Loucy (cell line): ENCODE data around the gene KLC4.

Experiments
- EZH2phosphoT487 ChIP-seq: fragments of 200-600 bp; IDR thresholded peaks from 2 replicates; pipeline ENCODE4 v1.6.1; 2018; ENCODE audit warnings: antibody characterized with exemption, mild to moderate bottlenecking, moderate library complexity, borderline replicate concordance
- TF ChIP-seq, protein P1 (sequence below): fragments of 200-600 bp; sonication (generic); conservative IDR thresholded peaks from 2 replicates; pipeline ENCODE4 v1.5.1; 2014; ENCODE audit warnings: mild to moderate bottlenecking, antibody characterized with exemption, low read length

DNA sequence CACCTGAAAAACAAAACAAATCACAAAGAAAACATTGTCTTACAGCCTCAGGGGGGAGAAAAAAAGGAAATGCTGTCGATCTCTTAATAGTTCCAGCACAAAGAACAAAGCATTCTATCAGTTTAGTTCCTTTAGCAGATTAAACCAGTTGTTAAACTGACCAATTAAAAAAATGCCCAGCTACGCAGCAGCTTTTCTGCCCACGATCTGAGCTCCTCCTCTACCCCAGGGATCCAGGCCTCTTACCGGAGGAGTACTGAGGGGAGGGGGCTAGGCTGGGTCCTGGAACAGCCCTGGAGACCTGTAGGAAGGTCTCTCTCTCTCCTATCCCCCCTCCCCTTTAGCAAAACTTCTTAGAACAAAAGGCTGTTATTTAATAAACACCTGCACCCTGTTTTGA is 30.0 kb downstream of the KLC4 start:
- TF ChIP-seq EZH2phosphoT487: no peak
- TF ChIP-seq, protein P1, sequence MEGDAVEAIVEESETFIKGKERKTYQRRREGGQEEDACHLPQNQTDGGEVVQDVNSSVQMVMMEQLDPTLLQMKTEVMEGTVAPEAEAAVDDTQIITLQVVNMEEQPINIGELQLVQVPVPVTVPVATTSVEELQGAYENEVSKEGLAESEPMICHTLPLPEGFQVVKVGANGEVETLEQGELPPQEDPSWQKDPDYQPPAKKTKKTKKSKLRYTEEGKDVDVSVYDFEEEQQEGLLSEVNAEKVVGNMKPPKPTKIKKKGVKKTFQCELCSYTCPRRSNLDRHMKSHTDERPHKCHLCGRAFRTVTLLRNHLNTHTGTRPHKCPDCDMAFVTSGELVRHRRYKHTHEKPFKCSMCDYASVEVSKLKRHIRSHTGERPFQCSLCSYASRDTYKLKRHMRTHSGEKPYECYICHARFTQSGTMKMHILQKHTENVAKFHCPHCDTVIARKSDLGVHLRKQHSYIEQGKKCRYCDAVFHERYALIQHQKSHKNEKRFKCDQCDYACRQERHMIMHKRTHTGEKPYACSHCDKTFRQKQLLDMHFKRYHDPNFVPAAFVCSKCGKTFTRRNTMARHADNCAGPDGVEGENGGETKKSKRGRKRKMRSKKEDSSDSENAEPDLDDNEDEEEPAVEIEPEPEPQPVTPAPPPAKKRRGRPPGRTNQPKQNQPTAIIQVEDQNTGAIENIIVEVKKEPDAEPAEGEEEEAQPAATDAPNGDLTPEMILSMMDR: no peak
